ENCODE data around the gene AAK1. TPM values are rescaled to one million over a fixed set of nuclear protein-coding genes. Genes with fewer than 3 reads are reported as not detected.

The AAK1 gene
- total and polyA plus RNA-seq, 8 donors: 12.9 to 115 (median 66.8) TPM

DNA sequence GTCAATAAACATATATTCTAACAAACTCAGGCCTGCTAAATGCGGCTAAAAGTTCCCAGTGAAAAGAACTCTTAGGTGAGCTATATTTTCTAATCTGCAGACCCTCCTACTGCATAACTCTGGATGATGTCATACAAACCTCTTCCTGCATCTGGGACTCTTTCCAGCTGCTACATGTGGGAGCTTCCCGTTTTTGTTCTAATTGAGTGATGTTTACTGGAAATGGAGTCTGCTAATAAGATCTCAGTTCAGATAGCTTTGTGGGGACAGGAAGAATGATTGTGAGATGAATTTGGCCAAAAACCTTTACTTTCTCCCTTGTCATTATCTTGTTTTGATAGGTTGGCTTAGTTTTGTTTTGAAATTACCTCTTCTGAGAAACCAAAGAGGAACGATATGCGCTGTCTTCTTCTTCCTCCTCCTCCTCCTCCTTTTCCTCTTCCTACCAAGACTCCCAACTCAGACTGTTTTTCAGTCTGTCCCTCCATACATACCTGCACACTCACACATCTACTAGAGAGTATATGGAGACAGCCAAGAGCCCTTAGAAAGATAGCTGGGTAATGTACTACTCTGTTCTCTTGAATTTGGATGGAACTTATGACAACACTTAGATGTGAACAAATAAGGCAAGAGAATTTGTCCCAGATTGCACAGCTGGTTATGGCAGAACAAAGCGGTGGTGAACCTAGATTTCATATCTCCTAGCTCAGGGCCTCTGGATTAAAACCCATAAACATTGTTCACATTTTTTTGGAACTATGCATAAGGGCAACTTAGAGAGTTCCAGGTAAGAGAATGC lies 39.8 kb upstream of the AAK1 start:
- Histone ChIP-seq H3K27me3 (no peaks in the 10 kb centered on the region), H3K9me3 (no peaks in the 10 kb centered on the region), H3K36me3 (no peaks in the 10 kb centered on the region), H3K4me1 (peaks cover 22 to 55% (median 41%) of the 10 kb centered on the region in 4 donors), H3K27ac (peak overlapping the region; percentile 51 to 84 (median 64)), H3K4me3 (no peak overlapping the region)
- peak in 1 of 2 donors; percentile 84 for DNase-seq
- 28 to 40% (median 34%) methylated on average over 5 of the region's 5 CpGs for WGBS, 5 donors
- no peak for TF ChIP-seq POLR2A (IDR thresholded peaks at IDR 0.05)
- peak in 1 of 3 donors; percentile 50 for TF ChIP-seq POLR2AphosphoS5 (IDR thresholded peaks at IDR 0.05)
- intact Hi-C loops (cut with DNase I; ENCODE audit: low total_unique reads): no loop called here

DNA sequence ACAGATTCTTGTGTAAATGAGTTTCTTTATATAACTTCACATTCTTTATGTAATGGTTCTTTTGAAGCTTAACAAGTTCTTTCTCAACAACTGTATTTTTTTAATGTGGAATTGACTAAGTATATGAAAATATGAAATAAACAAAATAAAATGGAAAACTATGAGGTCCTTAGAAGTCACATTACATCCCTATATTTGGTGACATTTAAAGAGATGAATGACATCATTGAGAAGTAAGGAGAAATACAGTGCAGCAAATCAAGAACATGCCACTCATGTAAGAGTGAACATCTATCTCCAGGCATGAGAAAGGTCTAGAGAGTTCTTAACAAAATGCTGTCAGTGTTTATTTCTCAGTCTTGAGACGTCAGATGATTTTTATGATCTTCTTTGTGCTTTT lies 39.0 kb upstream of the AAK1 start:
- H3K27ac ChIP-seq: peak overlapping the region in 2 of 5 donors; percentile 64 to 84

DNA sequence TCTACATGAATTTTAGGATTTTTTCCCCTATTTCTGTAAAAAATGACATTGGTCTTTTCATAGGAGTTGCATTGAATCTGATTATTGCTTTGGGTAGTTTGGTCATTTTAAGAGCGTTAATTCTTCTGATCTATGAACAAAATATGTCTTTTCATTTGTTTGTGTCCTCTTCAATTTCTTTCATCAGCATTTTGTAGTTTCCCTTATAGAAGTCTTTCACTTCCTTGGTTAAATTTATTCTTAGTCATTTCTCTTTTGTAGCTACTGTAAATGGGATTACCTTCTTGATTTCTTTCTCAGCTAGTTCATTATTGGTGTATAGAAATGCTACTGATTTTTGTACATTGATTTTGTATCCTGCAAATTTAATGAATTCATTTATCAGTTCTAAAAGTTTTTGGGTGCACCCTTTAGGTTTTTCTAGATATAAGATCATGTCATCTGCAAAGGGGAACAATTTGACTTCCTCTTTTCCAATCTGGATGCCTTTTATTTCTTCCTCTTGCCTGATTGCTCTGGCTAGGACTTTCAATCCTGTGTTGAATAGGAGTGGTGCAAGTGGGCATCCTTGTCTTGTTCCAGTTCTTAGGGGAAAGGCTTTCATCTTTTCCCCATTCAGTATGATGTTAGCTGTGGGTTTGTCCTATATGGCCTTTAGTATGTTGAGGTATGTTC lies 36.6 kb upstream of the AAK1 start:
- no peaks in the 10 kb centered on the region for H3K27me3 ChIP-seq
- H3K36me3 ChIP-seq: no peaks in the 10 kb centered on the region
- DNase-seq: no peak
- no peak for TF ChIP-seq POLR2AphosphoS5 (IDR thresholded peaks at IDR 0.05)
- no peak for TF ChIP-seq POLR2A (IDR thresholded peaks at IDR 0.05)
- no peaks in the 10 kb centered on the region for H3K9me3 ChIP-seq
- WGBS, 5 donors: 96 to 100% (median 96%) methylated on average over 1 of the region's 1 CpG
- no peak overlapping the region for H3K27ac ChIP-seq
- intact Hi-C loops (cut with DNase I; ENCODE audit: low total_unique reads): no loop called here
- H3K4me3 ChIP-seq: no peak overlapping the region
- peaks cover 14 to 36% (median 26%) of the 10 kb centered on the region in 4 donors for H3K4me1 ChIP-seq

More for the DNA sequence above, 39.0 kb upstream of the AAK1 start:
- Histone ChIP-seq H3K27me3 (no peaks in the 10 kb centered on the region), H3K4me1 (peaks cover 22 to 53% (median 40%) of the 10 kb centered on the region in 4 donors), H3K9me3 (no peaks in the 10 kb centered on the region), H3K36me3 (no peaks in the 10 kb centered on the region), H3K4me3 (no peak overlapping the region)
- intact Hi-C loops (cut with DNase I; ENCODE audit: low total_unique reads): no loop called here
- 59 to 78% (median 70%) methylated on average over 1 of the region's 1 CpG for WGBS, 5 donors
- TF ChIP-seq EP300 (IDR thresholded peaks at IDR 0.05) (no peak), POLR2A (IDR thresholded peaks at IDR 0.05) (no peak), POLR2AphosphoS5 (IDR thresholded peaks at IDR 0.05) (no peak)
- TF ChIP-seq, protein P1, sequence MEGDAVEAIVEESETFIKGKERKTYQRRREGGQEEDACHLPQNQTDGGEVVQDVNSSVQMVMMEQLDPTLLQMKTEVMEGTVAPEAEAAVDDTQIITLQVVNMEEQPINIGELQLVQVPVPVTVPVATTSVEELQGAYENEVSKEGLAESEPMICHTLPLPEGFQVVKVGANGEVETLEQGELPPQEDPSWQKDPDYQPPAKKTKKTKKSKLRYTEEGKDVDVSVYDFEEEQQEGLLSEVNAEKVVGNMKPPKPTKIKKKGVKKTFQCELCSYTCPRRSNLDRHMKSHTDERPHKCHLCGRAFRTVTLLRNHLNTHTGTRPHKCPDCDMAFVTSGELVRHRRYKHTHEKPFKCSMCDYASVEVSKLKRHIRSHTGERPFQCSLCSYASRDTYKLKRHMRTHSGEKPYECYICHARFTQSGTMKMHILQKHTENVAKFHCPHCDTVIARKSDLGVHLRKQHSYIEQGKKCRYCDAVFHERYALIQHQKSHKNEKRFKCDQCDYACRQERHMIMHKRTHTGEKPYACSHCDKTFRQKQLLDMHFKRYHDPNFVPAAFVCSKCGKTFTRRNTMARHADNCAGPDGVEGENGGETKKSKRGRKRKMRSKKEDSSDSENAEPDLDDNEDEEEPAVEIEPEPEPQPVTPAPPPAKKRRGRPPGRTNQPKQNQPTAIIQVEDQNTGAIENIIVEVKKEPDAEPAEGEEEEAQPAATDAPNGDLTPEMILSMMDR (IDR thresholded peaks at IDR 0.05): no peak
- DNase-seq: no peak

DNA sequence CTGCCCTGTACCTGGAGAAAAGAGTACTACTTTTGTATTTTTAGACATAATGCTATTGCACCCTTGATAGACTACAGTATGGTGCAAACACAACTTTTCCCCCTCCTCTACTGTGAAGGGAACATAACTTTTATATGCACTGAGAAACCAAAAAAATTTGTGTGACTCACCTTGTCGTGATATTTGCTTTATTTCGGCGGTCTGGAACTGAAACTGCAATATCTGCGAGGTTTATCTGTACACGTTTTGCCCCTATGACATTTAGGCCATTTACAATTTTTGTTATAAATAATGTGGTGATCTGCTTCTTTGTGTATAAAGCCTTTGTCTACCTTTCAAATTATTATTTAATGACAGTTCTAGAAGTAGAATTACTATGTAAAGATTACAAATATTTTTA lies 34.4 kb upstream of the AAK1 start:
- no peaks in the 10 kb centered on the region for H3K9me3 ChIP-seq
- H3K27ac ChIP-seq: no peak overlapping the region
- no peaks in the 10 kb centered on the region for H3K27me3 ChIP-seq
- no peaks in the 10 kb centered on the region for H3K36me3 ChIP-seq
- TF ChIP-seq, protein P1 (IDR thresholded peaks at IDR 0.05): no peak
- TF ChIP-seq POLR2A (IDR thresholded peaks at IDR 0.05): no peak
- TF ChIP-seq EP300 (IDR thresholded peaks at IDR 0.05): no peak
- TF ChIP-seq POLR2AphosphoS5 (IDR thresholded peaks at IDR 0.05): no peak
- DNase-seq: no peak
- peaks cover 0 to 22% (median 13%) of the 10 kb centered on the region in 4 donors for H3K4me1 ChIP-seq
- intact Hi-C loops (cut with DNase I; ENCODE audit: low total_unique reads): no loop called here
- 51 to 79% (median 62%) methylated on average over 5 of the region's 5 CpGs for WGBS, 5 donors
- H3K4me3 ChIP-seq: no peak overlapping the region

DNA sequence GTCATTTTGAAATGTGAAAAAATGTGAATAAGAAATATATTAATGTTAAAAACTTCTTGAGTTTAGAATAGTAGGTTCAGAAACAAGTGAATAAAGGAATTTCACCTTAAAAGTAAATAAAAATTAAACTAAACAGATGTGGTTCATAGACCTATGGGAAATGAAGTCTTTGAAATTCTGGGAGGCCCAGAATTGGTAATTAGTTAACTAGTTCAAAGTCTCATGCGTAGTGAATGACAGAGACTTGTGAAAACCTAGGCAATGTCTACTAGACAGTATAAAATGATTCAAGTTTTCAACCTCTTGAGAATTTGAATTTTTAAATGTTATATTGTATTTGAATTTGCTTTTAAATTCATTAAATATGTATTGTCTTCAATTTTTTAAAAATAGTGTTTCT lies 32.6 kb upstream of the AAK1 start:
- Histone ChIP-seq H3K9me3 (peaks cover 0 to 6% (median 0%) of the 10 kb centered on the region in 4 donors), H3K4me3 (no peak overlapping the region), H3K36me3 (no peaks in the 10 kb centered on the region), H3K27me3 (no peaks in the 10 kb centered on the region), H3K4me1 (peaks cover 0 to 15% (median 9%) of the 10 kb centered on the region in 4 donors), H3K27ac (no peak overlapping the region)
- WGBS, 5 donors: 87 to 100% (median 100%) methylated on average over 1 of the region's 1 CpG
- TF ChIP-seq, protein P1 (IDR thresholded peaks at IDR 0.05): no peak
- no peak for TF ChIP-seq POLR2A (IDR thresholded peaks at IDR 0.05)
- no peak for TF ChIP-seq POLR2AphosphoS5 (IDR thresholded peaks at IDR 0.05)
- TF ChIP-seq EP300 (IDR thresholded peaks at IDR 0.05): no peak
- no peak for DNase-seq
- intact Hi-C loops (cut with DNase I; ENCODE audit: low total_unique reads): no loop called here

Measured in stomach (tissue), 9 donors.